GM21390 (cell line): Measurements from ENCODE around the gene HECW1.
"Not testable (repeated sequence)": the region's sequence is repeated elsewhere in the genome, so short reads cannot be mapped to it uniquely, and the experiment has no call there.

Experiments used
- ATAC-seq: cut with Tn5 transposase; IDR thresholded peaks from one replicate; pipeline ENCODE4 v1.9.1; 2021; ENCODE audit not compliant: unreplicated experiment

Gene HECW1

GRCh38 chr7:43460733-43461348 lies 348.4 kb downstream of the HECW1 start:
- ATAC-seq: no peak

- ATAC-seq: no peak
Measured at GRCh38 chr7:43461349-43462024, 349.0 kb downstream of the HECW1 start.

GRCh38 chr7:43462836-43463235 lies 350.4 kb downstream of the HECW1 start:
- ATAC-seq: no peak

- no peak for ATAC-seq
Measured at GRCh38 chr7:43463401-43463980, 351.0 kb downstream of the HECW1 start.

GRCh38 chr7:43465581-43466554 lies 353.4 kb downstream of the HECW1 start:
- ATAC-seq: no peak

GRCh38 chr7:43467406-43467805 lies 355.0 kb downstream of the HECW1 start:
- no peak for ATAC-seq

GRCh38 chr7:43467846-43468245 lies 355.4 kb downstream of the HECW1 start:
- ATAC-seq: no peak

- no peak for ATAC-seq
Measured at GRCh38 chr7:43469051-43469450, 356.6 kb downstream of the HECW1 start.

- ATAC-seq: no peak
Measured at GRCh38 chr7:43470110-43470509, 357.7 kb downstream of the HECW1 start.

GRCh38 chr7:43475983-43476382 lies 363.5 kb downstream of the HECW1 start:
- ATAC-seq: no peak

- no peak for ATAC-seq
Measured at GRCh38 chr7:43476896-43477295, 364.4 kb downstream of the HECW1 start.

GRCh38 chr7:43479042-43479441 lies 366.6 kb downstream of the HECW1 start:
- no peak for ATAC-seq

GRCh38 chr7:43479543-43479942 lies 367.1 kb downstream of the HECW1 start:
- ATAC-seq: no peak

- ATAC-seq: no peak
Measured at GRCh38 chr7:43480581-43480980, 368.1 kb downstream of the HECW1 start.

- no peak for ATAC-seq
Measured at GRCh38 chr7:43481902-43482678, 369.6 kb downstream of the HECW1 start.

- no peak for ATAC-seq
Measured at GRCh38 chr7:43482679-43483252, 370.3 kb downstream of the HECW1 start.

- ATAC-seq: no peak
Measured at GRCh38 chr7:43484678-43485395, 372.4 kb downstream of the HECW1 start.

- no peak for ATAC-seq
Measured at GRCh38 chr7:43485580-43485979, 373.1 kb downstream of the HECW1 start.

- not testable (repeated sequence) for ATAC-seq
Measured at GRCh38 chr7:43486008-43486407, 373.6 kb downstream of the HECW1 start.

- ATAC-seq: no peak
Measured at GRCh38 chr7:43486634-43487033, 374.2 kb downstream of the HECW1 start.
